Measurements from ENCODE around the gene TUBE1. TPM values are rescaled to one million over a fixed set of nuclear protein-coding genes. Genes with fewer than 3 reads are reported as not detected.

The TUBE1 gene
- total RNA-seq, 1 donor from 2014 or later = 13.1 TPM

DNA sequence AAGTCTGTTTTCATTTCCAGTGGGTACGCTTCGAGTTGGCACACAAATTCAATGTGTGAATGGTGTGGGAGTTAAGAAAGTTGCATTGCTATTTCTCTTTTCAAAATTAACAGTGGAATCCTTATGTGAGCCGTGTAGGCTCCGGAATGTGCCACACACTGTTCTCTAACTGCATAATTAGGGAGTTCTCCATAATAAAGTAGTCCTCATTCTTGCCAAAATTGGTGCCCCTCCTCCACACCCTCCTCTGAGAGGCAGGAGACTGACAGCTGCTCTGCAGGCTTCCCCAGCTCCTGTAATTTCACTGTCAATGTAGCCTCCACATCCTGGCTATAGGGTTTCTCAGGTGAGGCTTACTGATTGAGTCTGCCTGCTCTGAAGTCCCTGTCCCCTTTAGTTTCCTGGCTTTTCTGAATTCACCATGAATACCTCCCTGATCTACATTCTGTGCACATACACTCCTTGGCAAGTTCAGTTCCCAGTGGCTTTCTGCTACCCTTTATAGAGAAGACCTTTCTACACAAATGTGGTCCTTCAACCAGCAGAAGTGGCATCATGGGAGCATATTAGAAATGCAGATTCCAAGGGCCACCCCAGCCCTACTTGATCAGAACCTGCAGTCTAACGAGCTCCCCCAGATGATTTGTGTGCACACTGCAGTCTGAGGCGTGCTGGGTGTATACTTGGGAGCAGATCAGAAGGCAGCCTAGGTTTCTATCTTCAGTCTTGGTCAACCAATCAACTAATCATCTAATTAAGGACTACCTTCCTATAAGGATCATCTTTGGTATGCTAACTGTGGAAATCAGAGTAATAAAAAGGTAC lies 53.3 kb downstream of the TUBE1 start:
- ATAC-seq = no peak

DNA sequence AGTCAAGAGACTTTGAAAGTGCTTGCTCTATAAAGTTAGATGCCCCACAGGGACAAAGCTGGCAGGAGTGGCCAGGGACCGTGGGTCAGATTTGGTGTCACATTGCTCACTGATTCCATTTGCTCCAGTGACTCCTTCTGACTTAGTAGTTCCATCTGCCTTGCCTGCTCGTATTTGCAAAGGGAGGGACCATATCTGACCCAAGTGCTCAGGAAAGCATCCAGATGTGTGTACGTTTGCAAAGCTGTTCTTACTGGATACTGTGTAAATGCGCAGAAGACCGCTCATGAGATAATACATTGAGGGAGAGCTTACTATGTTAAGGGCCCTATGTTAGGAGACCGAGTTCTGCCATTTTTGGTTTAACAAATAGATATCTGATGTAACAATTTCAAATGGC lies 54.6 kb downstream of the TUBE1 start:
- ATAC-seq = no peak

DNA sequence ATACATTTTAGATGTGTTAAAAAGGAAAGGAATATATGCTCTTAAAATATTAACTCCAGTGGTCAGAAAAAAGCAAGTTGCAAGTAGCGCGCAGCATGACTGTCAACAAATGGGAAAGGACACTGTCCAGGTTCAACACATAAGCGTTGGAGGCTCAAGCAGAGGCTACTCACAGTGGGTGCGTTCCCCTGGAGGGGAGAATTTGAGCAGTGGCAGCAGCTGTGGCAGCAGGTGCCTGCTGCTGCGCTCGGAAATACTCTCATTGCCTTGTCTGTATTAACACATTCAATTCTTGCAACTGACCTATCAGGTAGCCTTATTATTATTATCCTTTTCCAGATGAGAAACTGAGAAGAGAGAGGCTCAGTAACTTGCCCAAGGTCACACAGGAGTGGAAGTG lies 55.3 kb downstream of the TUBE1 start:
- ATAC-seq = no peak

DNA sequence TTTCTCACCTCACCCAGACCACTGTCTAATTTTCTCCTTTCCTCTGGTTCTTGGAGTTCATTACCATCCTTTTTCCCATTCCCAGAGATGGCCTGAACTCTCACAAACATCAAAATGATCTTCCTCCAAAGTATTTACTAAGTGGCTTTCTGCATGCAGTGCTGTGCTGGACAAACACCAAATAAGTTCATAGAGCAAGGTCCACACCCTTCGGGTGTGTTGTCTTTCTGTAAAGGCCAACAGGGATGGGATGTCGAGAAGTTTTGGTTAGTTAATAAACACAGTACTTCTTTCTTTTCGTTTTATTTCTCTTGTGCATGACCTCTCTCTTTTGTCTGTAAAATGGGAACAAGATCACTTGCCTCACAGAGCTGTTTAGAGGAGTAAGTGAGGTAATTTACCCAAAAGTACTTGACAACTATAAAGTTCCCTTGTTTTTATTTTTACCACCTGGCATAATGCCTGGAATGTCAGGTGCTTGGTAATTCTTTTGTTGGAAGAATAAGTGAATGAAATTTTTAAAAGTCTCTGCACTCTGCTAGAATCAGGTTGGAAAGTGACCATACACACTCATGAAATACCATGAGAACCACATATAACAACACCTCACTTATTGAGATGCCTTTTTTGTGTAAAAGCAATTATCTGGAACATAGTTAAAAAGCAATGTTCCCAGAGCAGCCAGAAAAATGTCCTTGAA lies 56.2 kb downstream of the TUBE1 start:
- ATAC-seq = peak; percentile 29

DNA sequence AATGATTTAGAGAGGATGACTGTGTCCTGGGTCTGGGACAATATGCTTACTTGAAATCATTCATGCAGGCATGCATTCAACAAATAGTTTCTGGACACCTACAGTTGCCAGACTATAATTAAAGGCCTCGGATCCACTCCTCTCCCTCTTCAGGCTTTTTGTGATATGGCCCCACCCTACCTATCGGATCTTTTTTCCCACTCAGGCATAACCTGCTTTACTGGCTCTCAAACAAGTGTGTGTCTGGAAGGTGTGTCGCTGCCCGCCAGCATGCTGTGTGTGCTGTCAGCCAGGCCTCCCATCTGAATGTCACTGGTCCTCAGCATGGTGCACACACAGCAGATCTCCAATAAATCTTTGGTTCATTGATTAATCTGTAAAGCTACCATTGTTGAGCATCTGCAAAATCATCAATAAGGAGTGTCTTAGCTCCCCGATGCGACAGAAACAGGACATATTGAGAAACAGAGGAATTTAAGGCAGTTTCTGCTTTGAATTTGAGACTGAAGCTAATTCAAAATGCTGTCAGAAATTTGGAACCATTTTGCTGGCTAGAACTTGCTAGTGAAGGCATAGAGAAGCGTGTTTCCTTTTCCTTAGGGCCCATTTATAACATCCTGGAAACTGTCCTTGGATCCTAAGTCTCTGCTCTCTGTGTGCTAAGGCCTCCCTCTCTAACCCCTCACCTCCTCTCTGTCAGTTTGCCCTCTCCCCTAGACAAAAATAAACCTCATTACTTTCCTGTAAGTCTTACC lies 56.9 kb downstream of the TUBE1 start:
- ATAC-seq = peak; percentile 83

DNA sequence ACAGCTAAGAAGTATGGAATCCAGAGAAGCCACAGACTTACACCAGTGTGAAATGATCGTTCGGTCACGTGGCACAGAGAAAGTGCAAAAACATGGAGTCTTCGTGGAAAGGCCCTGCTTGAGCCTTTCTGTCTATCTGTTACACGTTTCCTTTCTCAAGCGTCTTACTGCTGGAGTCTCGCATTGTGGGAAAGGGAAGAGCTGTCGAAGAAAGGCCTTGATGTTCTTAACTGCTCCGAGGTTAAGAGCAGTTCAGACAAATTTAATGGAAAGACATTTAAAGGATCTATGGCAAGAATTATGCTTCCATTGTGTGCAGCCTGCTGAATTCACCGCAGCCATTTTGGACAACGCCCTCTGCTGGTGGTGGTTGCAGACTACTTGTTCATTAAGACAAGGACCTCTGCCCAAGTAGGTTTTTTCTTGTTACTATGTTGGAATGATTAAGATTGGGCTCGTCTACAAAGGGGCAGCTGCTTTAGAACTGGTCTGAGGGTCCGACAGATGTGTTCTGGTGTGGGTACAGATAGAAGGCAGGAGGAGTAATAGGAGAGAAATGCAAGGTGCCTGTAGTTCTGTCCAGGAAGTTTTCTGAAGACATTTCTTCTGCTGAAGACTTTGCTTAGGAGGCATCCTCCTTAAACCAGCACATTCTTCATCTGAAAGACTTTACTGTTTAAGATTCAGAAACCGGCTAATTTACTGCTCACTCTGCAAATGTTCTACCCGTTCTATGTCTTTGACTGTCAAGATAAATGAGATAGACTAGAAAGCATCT lies 58.0 kb downstream of the TUBE1 start:
- ATAC-seq = peak; percentile 19

DNA sequence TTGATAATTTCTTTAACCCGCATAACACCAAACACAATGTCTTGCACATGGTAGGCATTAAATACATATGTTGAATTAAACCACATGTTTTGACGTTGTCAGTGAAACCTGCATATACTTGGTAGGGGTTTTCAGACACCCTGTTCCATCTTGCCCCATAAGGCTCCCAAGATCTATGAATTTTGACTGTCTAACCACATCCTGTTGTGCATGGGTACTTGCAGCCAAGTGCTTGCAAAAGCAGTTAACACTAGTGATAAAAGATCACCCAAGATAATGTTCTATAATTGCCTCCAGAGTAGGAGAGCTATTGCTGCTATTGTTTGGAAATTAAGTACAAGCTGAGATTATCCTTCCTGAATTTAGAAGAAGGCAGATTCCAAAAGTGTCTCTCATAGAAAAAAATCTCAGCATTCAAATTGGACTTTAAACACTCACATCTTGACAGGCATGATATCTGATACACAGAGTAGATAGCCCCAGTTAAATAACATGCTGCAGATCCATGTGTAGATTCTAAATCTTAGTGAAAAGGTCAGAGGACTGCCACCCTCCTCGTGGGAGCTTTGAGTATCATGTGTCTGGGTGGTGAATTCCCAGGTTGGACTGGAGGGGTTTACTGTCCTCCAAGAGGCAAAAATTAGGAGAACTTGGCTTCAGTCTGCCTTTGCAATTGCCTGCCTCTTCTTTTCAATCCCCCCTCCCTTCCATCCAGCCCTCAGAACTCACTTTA lies 59.2 kb downstream of the TUBE1 start:
- ATAC-seq = no peak

DNA sequence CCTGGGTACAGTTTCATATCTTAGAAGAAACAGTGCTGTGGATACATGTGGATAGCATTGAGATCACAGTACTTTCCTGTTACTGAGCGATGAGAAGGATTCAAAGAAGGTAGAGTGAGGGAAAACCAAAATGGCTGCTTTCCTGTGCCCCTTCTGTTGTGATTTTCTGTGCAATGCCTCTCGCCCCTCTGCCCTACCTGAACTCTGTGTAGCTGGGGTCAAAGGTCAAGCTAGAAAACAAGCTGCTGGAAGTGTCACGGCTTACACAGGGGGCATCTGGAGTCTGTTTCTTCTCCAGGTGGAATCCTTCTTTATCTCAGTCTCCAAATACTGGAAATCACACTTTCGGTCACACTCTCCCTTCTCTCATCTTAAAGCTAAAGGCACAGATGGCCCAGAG lies 60.3 kb downstream of the TUBE1 start:
- ATAC-seq = no peak

DNA sequence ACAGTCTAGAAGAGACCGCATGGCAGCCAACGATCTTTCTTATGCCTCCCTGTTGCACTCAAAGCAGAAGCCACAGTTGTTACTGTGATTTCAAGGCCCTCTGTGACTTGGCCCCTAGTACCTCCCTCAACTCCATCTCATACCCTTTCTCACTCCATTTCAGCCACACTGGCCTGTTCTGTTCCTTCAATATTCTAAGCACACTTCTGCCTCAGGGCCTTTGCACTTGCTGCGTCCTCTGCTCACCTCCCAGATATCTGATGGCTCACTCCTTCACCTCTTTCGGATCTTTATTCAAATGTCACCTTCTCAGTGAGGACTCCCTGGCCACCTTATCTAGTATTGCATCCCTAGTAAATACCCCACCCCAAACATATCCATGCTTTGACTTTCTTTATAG lies 62.8 kb downstream of the TUBE1 start:
- no peak for ATAC-seq

DNA sequence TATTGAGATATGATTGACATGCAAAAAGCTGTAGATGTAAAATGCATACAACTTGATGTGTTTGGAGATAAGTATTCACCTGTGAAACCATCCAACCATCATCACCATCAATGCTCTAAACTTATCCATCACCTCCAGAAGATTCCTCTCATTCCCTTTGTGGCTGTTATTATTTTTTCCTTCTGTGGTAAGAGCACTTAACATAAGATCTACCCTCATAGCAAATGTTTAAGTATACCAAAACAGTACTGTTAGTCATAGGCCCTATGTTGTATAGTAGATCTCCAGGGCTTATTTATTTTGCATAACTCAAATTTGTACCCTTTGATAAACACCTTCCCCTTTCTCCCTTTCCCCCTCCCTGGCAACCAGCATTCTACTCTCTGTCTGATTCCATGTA lies 64.5 kb downstream of the TUBE1 start:
- no peak for ATAC-seq

DNA sequence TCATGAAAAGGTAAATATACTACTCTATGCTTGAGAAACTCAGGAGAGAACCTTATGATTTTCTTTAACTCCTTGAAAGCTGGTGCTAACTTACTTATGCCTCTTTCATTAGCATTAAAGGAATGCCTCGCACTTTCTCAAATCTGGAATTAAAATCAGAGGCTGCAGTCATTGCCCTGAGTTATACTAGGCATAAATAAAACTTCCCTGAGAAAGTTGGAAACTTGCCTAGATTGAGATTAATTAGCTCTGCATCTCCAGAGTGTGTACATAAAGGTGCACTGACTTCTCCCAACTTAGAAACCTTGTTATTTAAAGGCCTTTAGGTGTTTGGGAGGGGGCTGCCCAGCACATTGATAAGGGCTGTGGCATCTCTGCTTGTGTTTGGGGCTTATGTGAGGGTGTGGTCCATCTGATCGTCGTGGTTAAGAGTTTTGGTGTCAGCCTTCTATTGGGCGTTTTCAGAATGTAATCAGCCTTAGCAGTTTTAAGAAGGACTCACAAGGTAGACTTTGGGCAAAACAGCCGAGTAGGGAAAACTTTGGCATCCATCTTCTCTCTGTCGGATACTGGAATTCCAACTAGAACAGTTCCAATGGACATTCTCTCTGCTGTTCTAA lies 65.5 kb downstream of the TUBE1 start:
- no peak for ATAC-seq

Other genes starting within 250 kb of the TUBE1 start
- 5.2 TPM for gene FYN, start 214.0 kb downstream of the TUBE1 start, total RNA-seq
- not detected for gene CCN6, start 33.4 kb downstream of the TUBE1 start, total RNA-seq
- 5.1 TPM for gene FAM229B, start 109 bp upstream of the TUBE1 start, total RNA-seq
- 8.0 TPM for gene LAMA4, start 167.1 kb upstream of the TUBE1 start, total RNA-seq